Hepatocyte (in vitro differentiated cells): Measurements from ENCODE around the gene ITSN1. TPM values are rescaled to one million over a fixed set of nuclear protein-coding genes. Genes with fewer than 3 reads are reported as not detected.

ENCODE experiments used
- DNase-seq: peaks from one replicate; pipeline ENCODE4 v3.0.0-alpha.2; 2016; ENCODE audit warnings: low spot score
- H2AFZ ChIP-seq: fragments of 200-600 bp; sonication (generic); 2 replicates; pipeline ENCODE4 v1.6.0; 2016; ENCODE audit warnings: antibody characterized with exemption, mild to moderate bottlenecking
- H3K27ac ChIP-seq: fragments of 200-600 bp; sonication (generic); 2 replicates; pipeline ENCODE4 v1.5.1; 2016; ENCODE audit warnings: mild to moderate bottlenecking
- H3K27me3 ChIP-seq: fragments of 200-600 bp; sonication (generic); 2 replicates; pipeline ENCODE4 v1.6.1; 2016
- H3K36me3 ChIP-seq: fragments of 200-600 bp; sonication (generic); replicated peaks from 2 replicates; pipeline ENCODE4 v1.5.1; 2016; ENCODE audit warnings: low read depth; ENCODE audit not compliant: insufficient read depth
- H3K4me1 ChIP-seq: fragments of 200-600 bp; sonication (generic); 2 replicates; pipeline ENCODE4 v1.5.1; 2016; ENCODE audit warnings: mild to moderate bottlenecking, moderate library complexity; ENCODE audit not compliant: insufficient read depth
- H3K4me2 ChIP-seq: fragments of 200-600 bp; sonication (generic); 2 replicates; pipeline ENCODE4 v1.6.0; 2016
- H3K4me3 ChIP-seq: fragments of 200-600 bp; sonication (generic); 2 replicates; pipeline ENCODE4 v1.5.1; 2016; ENCODE audit warnings: mild to moderate bottlenecking
- H3K79me2 ChIP-seq: fragments of 200-600 bp; sonication (generic); 2 replicates; pipeline ENCODE4 v1.6.0; 2017; ENCODE audit warnings: mild to moderate bottlenecking
- H3K9me2 ChIP-seq: fragments of 200-600 bp; sonication (generic); replicated peaks from 2 replicates; pipeline ENCODE4 v1.6.0; 2017; ENCODE audit warnings: mild to moderate bottlenecking; ENCODE audit not compliant: insufficient read depth
- H3K9me3 ChIP-seq: fragments of 200-600 bp; sonication (generic); 2 replicates; pipeline ENCODE4 v1.5.1; 2016; ENCODE audit warnings: low read depth, mild to moderate bottlenecking
- H4K20me1 ChIP-seq: fragments of 200-600 bp; sonication (generic); 2 replicates; pipeline ENCODE4 v1.6.0; 2016; ENCODE audit warnings: mild to moderate bottlenecking; ENCODE audit not compliant: insufficient read depth, poor library complexity, severe bottlenecking
- EZH2 ChIP-seq: fragments of 200-600 bp; sonication (generic); IDR thresholded peaks from 2 replicates; pipeline ENCODE4 v1.6.1; 2016; ENCODE audit warnings: antibody characterized with exemption, mild to moderate bottlenecking, borderline replicate concordance
- EZH2phosphoT487 ChIP-seq: fragments of 200-600 bp; sonication (generic); IDR thresholded peaks from one replicate; pipeline ENCODE4 v1.6.1; 2018; ENCODE audit warnings: antibody characterized with exemption, mild to moderate bottlenecking, low read depth, moderate library complexity; ENCODE audit not compliant: unreplicated experiment, severe bottlenecking
- WGBS: methylation state at CpG from one replicate; pipeline ENCODE4 v1.1.6; 2016; ENCODE audit warnings: low lambda C conversion rate; ENCODE audit errors: missing lambda C conversion rate; 5-methylcytosine and 5-hydroxymethylcytosine counted together
- polyA plus RNA-seq: library from polyadenylated mRNA; unstranded; fragments of >200 nt; fragmentation: Nextera tagmentation; extraction: Ambion mirVana; gene quantifications from 2 replicates; pipeline ENCODE4 v1.2.1, GENCODE V29; 2016
- total RNA-seq: library from RNA; depleted of rRNA; stranded (reverse); fragments of >200 nt; gene quantifications from 2 replicates; pipeline ENCODE4 v1.2.3, GENCODE V29; 2014
- TF ChIP-seq, protein P1 (sequence below): fragments of 200-600 bp; sonication (generic); IDR thresholded peaks from 2 replicates; pipeline ENCODE4 v1.5.1; 2016; ENCODE audit warnings: antibody characterized with exemption, mild to moderate bottlenecking; ENCODE audit not compliant: poor library complexity

ITSN1 gene
- total and polyA plus RNA-seq, 2 experiments from 2014 or later, result 43.6 to 46.0 TPM

DNA sequence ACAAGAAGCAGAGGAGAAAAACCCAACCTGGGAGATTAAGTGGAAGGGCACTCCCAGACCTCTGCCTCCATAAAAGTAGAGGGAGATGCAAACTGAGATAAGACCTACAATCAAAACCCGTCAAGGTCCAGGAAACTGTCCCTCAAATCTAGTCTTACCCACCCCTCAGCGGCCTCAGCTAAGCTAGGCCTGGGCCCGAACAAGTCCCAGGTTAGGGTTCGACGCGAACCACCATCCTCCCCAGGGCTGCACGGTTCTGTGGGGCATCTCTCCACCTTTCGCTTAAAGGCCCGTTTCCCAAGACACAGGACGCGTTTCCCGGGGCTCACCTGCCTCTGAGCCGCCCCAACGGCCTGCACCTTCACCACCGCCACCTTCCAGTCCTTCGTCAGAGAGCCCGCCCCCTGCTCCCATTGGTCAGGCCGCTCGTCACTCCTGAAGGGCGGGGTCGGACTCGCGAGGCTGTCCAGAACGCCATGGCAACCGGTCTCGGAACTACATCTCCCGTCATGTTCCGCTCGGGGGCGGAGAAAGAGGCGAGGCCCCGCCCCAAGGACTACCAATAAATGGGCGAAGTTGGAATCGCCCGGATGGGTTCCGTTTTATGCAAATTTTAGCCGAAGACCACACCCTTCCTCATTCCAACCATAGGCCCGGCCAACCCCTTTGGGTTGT, 812 bp upstream of the ITSN1 start, which contains the start of gene CRYZL1:
Gene CRYZL1, minus strand, starts transcription at position 390 of the 675 bp plus-strand sequence. CDS start 10,190 bp downstream, outside the sequence.
- peak within 1 kb of the TSS; percentile 61 for H3K4me3 ChIP-seq
- H3K27me3 ChIP-seq, result no peaks in the 10 kb centered on the region
- peaks cover 15% of the 10 kb centered on the region for H3K4me1 ChIP-seq
- no peaks in the 10 kb centered on the region for H3K36me3 ChIP-seq
- H4K20me1 ChIP-seq, result no peaks in the 10 kb centered on the region
- no peaks in the 10 kb centered on the region for H3K9me2 ChIP-seq
- peak; percentile 100 for DNase-seq
- peak within 1 kb of the TSS; percentile 76 for H3K4me2 ChIP-seq
- peak within 1 kb of the TSS; percentile 62 for H2AFZ ChIP-seq
- peaks cover 72% of the 10 kb centered on the region for H3K79me2 ChIP-seq
- H3K9me3 ChIP-seq, result no peaks in the 10 kb centered on the region
- peak within 1 kb of the TSS; percentile 93 for H3K27ac ChIP-seq
- WGBS, result 1% methylated on average over 37 of the region's 38 CpGs
- TF ChIP-seq, protein P1, sequence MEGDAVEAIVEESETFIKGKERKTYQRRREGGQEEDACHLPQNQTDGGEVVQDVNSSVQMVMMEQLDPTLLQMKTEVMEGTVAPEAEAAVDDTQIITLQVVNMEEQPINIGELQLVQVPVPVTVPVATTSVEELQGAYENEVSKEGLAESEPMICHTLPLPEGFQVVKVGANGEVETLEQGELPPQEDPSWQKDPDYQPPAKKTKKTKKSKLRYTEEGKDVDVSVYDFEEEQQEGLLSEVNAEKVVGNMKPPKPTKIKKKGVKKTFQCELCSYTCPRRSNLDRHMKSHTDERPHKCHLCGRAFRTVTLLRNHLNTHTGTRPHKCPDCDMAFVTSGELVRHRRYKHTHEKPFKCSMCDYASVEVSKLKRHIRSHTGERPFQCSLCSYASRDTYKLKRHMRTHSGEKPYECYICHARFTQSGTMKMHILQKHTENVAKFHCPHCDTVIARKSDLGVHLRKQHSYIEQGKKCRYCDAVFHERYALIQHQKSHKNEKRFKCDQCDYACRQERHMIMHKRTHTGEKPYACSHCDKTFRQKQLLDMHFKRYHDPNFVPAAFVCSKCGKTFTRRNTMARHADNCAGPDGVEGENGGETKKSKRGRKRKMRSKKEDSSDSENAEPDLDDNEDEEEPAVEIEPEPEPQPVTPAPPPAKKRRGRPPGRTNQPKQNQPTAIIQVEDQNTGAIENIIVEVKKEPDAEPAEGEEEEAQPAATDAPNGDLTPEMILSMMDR, result no peak
- TF ChIP-seq EZH2phosphoT487, result no peak
- TF ChIP-seq EZH2, result no peak

DNA sequence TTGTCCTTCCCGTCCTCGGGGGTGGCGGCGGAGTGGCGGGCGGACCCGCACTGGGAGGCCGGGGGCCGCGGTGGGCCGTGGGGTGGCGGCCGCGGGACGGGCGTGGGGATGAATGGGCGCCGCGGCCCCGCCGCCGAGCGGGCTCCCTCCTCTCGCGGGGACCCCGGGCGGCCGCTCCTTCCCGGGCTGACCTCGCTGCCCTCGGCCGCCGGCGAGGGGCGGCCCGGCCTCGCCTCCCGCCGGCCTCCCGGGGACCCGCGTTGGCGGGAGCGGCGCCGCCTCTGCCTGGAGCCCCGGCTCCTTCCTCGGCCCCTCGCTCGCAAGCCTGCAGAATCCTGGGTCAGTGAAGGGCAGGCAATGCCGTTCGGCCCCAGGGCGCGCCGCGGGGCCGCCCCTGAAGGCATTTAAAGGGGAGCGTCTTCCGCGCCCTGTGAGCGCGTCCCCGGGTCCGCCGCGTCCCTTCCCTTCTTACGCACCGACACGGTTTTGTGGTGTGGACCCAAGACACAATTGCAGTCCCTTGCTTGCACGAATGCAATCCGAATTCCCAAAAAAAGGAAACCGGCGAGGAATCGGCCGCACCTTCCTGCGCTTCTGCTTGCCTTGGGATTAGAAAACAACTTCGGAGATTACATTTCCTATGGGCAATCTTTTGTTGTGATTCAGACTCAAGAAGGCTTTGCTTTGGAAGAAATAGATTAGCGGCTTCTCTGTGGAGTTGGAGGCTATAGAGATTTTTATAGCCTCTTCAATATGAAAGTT, 776 bp downstream of the ITSN1 start:
- Histone ChIP-seq H3K27me3 (no peaks in the 10 kb centered on the region), H3K4me2 (peak overlapping the region; percentile 75), H3K4me3 (peak overlapping the region; percentile 74), H3K27ac (peak overlapping the region; percentile 82), H3K79me2 (peaks cover 74% of the 10 kb centered on the region), H4K20me1 (peaks cover 6% of the 10 kb centered on the region), H2AFZ (peak overlapping the region; percentile 42), H3K36me3 (no peaks in the 10 kb centered on the region), H3K9me2 (no peaks in the 10 kb centered on the region), H3K4me1 (peaks cover 15% of the 10 kb centered on the region), H3K9me3 (no peaks in the 10 kb centered on the region)
- under 1% methylated on average over 34 of the region's 78 CpGs for WGBS
- TF ChIP-seq, protein P1, result no peak
- TF ChIP-seq EZH2 (no peak), EZH2phosphoT487 (no peak)
- DNase-seq, result peak; percentile 63

DNA sequence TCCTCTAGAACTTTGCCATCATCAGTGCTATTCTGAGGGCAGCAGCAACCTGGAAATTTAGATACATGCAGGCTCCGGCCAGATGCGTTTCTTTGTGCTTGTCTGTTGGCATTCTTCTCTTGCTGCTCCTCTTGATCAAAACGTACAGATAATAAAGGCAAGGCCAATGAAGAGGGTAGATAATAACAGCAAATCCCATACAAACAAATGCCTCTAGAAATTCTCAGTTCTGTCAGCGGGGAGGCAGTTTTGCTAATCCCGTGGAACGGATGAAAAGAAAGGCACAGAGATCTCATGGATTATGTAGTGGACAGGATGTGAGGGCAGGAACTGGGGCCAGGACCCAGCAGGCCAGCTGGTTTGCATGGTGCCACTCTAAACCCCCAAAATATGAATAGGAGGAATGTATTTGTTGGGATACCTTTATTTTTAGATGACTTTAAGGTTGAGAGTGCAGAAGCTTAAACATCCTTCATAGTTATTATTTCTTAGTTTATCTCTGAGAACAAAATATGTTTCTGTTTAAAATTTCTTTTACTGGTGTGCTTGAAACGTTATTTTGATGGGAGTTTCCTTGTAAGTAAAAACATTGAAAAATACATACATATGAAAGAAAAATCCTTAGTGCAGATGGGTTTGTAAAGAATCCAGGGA, 1.5 kb downstream of the ITSN1 start:
- H3K27me3 ChIP-seq, result no peaks in the 10 kb centered on the region
- H3K9me3 ChIP-seq, result no peaks in the 10 kb centered on the region
- H3K4me2 ChIP-seq, result peak overlapping the region; percentile 75
- peak; percentile 26 for DNase-seq
- 3% methylated on average over 7 of the region's 7 CpGs for WGBS
- peaks cover 74% of the 10 kb centered on the region for H3K79me2 ChIP-seq
- no peaks in the 10 kb centered on the region for H3K9me2 ChIP-seq
- no peak for TF ChIP-seq EZH2phosphoT487
- no peak for TF ChIP-seq EZH2
- TF ChIP-seq, protein P1, result no peak
- H2AFZ ChIP-seq, result peak overlapping the region; percentile 42
- H3K36me3 ChIP-seq, result no peaks in the 10 kb centered on the region
- peaks cover 15% of the 10 kb centered on the region for H3K4me1 ChIP-seq
- peak overlapping the region; percentile 82 for H3K27ac ChIP-seq
- H3K4me3 ChIP-seq, result peak overlapping the region; percentile 74
- peaks cover 6% of the 10 kb centered on the region for H4K20me1 ChIP-seq
